ENCODE data around the gene PCDH15.

The PCDH15 gene

GRCh38 chr10:54342058-54342457 is 459.0 kb downstream of the PCDH15 start:
- Histone ChIP-seq H3K4me2 (ENCODE audit: low read depth, low read length, poor library complexity, severe bottlenecking) (no peak overlapping the region), H3K4me3 (ENCODE audit: insufficient read depth, low read length, poor library complexity, severe bottlenecking) (no peak overlapping the region), H3K9me3 (ENCODE audit: insufficient read depth, low read length) (peaks cover 5% of the 10 kb centered on the region; the same call in 1 of the 2 replicates), H3K27me3 (ENCODE audit: low read length) (no peaks in the 10 kb centered on the region), H3K9me2 (replicated peaks; ENCODE audit: insufficient read depth, low read length) (no peaks in the 10 kb centered on the region), H2AFZ (ENCODE audit: low read depth, low read length, severe bottlenecking) (no peak overlapping the region), H3K27ac (ENCODE audit: low read depth, low read length) (no peak overlapping the region), H4K20me1 (ENCODE audit: low read depth, low read length) (no peaks in the 10 kb centered on the region), H3K36me3 (ENCODE audit: low read length) (no peaks in the 10 kb centered on the region), H3F3A (ENCODE audit: insufficient read depth) (no peaks in the 10 kb centered on the region), H3K79me2 (ENCODE audit: insufficient read depth, low read length) (no peaks in the 10 kb centered on the region), H3K9ac (ENCODE audit: low read length) (no peak overlapping the region)
- TF ChIP-seq EZH2phosphoT487 (conservative IDR thresholded peaks at IDR 0.05; ENCODE audit: low read length) (no peak), CTCF (IDR thresholded peaks at IDR 0.05; ENCODE audit: insufficient read depth, low read length, poor library complexity, severe bottlenecking) (no peak)

- no peaks in the 10 kb centered on the region for H3K9me2 ChIP-seq (replicated peaks; ENCODE audit: insufficient read depth, low read length)
- H3K27ac ChIP-seq (ENCODE audit: low read depth, low read length): no peak overlapping the region
- H3K4me2 ChIP-seq (ENCODE audit: low read depth, low read length, poor library complexity, severe bottlenecking): no peak overlapping the region
- 0 out of 2 replicates have a peak, but pooled peaks cover 5% of the 10 kb centered on the region for H3K9me3 ChIP-seq (ENCODE audit: insufficient read depth, low read length)
- H3K79me2 ChIP-seq (ENCODE audit: insufficient read depth, low read length): no peaks in the 10 kb centered on the region
- H3K9ac ChIP-seq (ENCODE audit: low read length): no peak overlapping the region
- H2AFZ ChIP-seq (ENCODE audit: low read depth, low read length, severe bottlenecking): no peak overlapping the region
- no peaks in the 10 kb centered on the region for H4K20me1 ChIP-seq (ENCODE audit: low read depth, low read length)
- TF ChIP-seq CTCF (IDR thresholded peaks at IDR 0.05; ENCODE audit: insufficient read depth, low read length, poor library complexity, severe bottlenecking) (no peak), EZH2phosphoT487 (conservative IDR thresholded peaks at IDR 0.05; ENCODE audit: low read length) (no peak)
- H3F3A ChIP-seq (ENCODE audit: insufficient read depth): no peaks in the 10 kb centered on the region
- H3K4me3 ChIP-seq (ENCODE audit: insufficient read depth, low read length, poor library complexity, severe bottlenecking): no peak overlapping the region
- H3K27me3 ChIP-seq (ENCODE audit: low read length): no peaks in the 10 kb centered on the region
- no peaks in the 10 kb centered on the region for H3K36me3 ChIP-seq (ENCODE audit: low read length)
Observed at GRCh38 chr10:54335296-54335695, 465.7 kb downstream of the PCDH15 start.

- H3K9ac ChIP-seq (ENCODE audit: low read length): no peak overlapping the region
- H4K20me1 ChIP-seq (ENCODE audit: low read depth, low read length): no peaks in the 10 kb centered on the region
- no peak overlapping the region for H3K27ac ChIP-seq (ENCODE audit: low read depth, low read length)
- no peaks in the 10 kb centered on the region for H3K79me2 ChIP-seq (ENCODE audit: insufficient read depth, low read length)
- no peaks in the 10 kb centered on the region for H3F3A ChIP-seq (ENCODE audit: insufficient read depth)
- H3K9me3 ChIP-seq (ENCODE audit: insufficient read depth, low read length): no peaks in the 10 kb centered on the region
- H2AFZ ChIP-seq (ENCODE audit: low read depth, low read length, severe bottlenecking): no peak overlapping the region
- TF ChIP-seq EZH2phosphoT487 (conservative IDR thresholded peaks at IDR 0.05; ENCODE audit: low read length) (no peak), CTCF (IDR thresholded peaks at IDR 0.05; ENCODE audit: insufficient read depth, low read length, poor library complexity, severe bottlenecking) (no peak)
- H3K36me3 ChIP-seq (ENCODE audit: low read length): no peaks in the 10 kb centered on the region
- H3K4me2 ChIP-seq (ENCODE audit: low read depth, low read length, poor library complexity, severe bottlenecking): no peak overlapping the region
- no peaks in the 10 kb centered on the region for H3K27me3 ChIP-seq (ENCODE audit: low read length)
- no peaks in the 10 kb centered on the region for H3K9me2 ChIP-seq (replicated peaks; ENCODE audit: insufficient read depth, low read length)
- H3K4me3 ChIP-seq (ENCODE audit: insufficient read depth, low read length, poor library complexity, severe bottlenecking): no peak overlapping the region
Observed at GRCh38 chr10:54319341-54319740, 481.7 kb downstream of the PCDH15 start.
